T-cell (primary cell): Measurements from ENCODE around the gene MED27. TPM values are rescaled to one million over a fixed set of nuclear protein-coding genes. Genes with fewer than 3 reads are reported as not detected.

ENCODE experiments used
- ATAC-seq, 4 experiments: fragments of 200-7000 bp in 3 of 4; fragments of 150-1000 bp in 1 of 4; cut with Tn5 transposase; replicated peaks in 1 of 4; 1 replicate in 3 of 4; 2 replicates in 1 of 4; pipeline ENCODE4 v1.10.0; 2021; ENCODE audit warnings: moderate library complexity in 3 of 4, mild to moderate bottlenecking in 2 of 4, moderate number of reproducible peaks in 1 of 4
- CTCF ChIA-PET, 2 donors: fragments of 300-600 bp; sonication (Branson Sonifier 250); formaldehyde crosslinking; loops; one replicate each; lab custom pipeline; 2022; ENCODE audit warnings: antibody characterized with exemption in 2 of 2; lab: Charles Lee
- POLR2A ChIA-PET, 2 donors: fragments of 300-600 bp; sonication (Branson Sonifier 250); formaldehyde crosslinking; loops; one replicate each; lab custom pipeline; 2022; ENCODE audit warnings: antibody characterized with exemption in 2 of 2; lab: Charles Lee
- DNase-seq, 35 experiments: peaks; one replicate each; pipeline versions ENCODE4 v3.0.0 to v3.0.0-alpha.2; 2013 to 2023
- H3K27ac ChIP-seq: one replicate; pipeline ENCODE4 v1.5.1; 2013; ENCODE audit warnings: low read length
- H3K27me3 ChIP-seq, 2 experiments: replicated peaks in 1 of 2; 1 replicate in 1 of 2; 2 replicates in 1 of 2; pipeline versions ENCODE4 v1.6.1 to v1.7.0; 2013; ENCODE audit warnings: low read length in 1 of 2, mixed read lengths in 1 of 2; ENCODE audit not compliant: control insufficient read depth in 2 of 2, insufficient read depth in 2 of 2; ENCODE audit errors: extremely low read depth in 1 of 2
- H3K36me3 ChIP-seq, 2 donors: 1 replicate in 1 of 2; 2 replicates in 1 of 2; pipeline versions ENCODE4 v1.6.1 to v1.7.0; 2013; ENCODE audit warnings: low read length in 1 of 2; ENCODE audit not compliant: control insufficient read depth in 2 of 2, insufficient read depth in 1 of 2; ENCODE audit errors: extremely low read depth in 1 of 2
- H3K4me1 ChIP-seq, 2 experiments: 1 replicate in 1 of 2; 2 replicates in 1 of 2; pipeline versions ENCODE4 v1.6.1 to v1.7.0; 2013; ENCODE audit warnings: low read length in 2 of 2, mixed read lengths in 1 of 2; ENCODE audit not compliant: insufficient read depth in 2 of 2, control insufficient read depth in 1 of 2; ENCODE audit errors: extremely low read depth in 1 of 2
- H3K4me3 ChIP-seq, 2 donors: 1 replicate in 1 of 2; 2 replicates in 1 of 2; pipeline versions ENCODE4 v1.5.1 to v1.7.0; 2013; ENCODE audit warnings: mild to moderate bottlenecking in 2 of 2, low read length in 1 of 2, moderate library complexity in 1 of 2; ENCODE audit not compliant: control insufficient read depth in 1 of 2; ENCODE audit errors: extremely low read depth in 1 of 2
- H3K9me3 ChIP-seq: 2 replicates; pipeline ENCODE4 v1.7.0; 2013
- H3K27ac Mint-ChIP-seq, 2 donors: one replicate each; pipeline ENCODE4 v1.8.0; 2020 to 2021; ENCODE audit warnings: mild to moderate bottlenecking in 2 of 2, mixed read lengths in 2 of 2
- H3K27me3 Mint-ChIP-seq, 2 donors: one replicate each; pipeline ENCODE4 v1.8.0; 2021 to 2022; ENCODE audit warnings: mixed read lengths in 2 of 2
- H3K36me3 Mint-ChIP-seq: one replicate; pipeline ENCODE4 v1.8.0; 2021; ENCODE audit warnings: mixed read lengths
- H3K4me1 Mint-ChIP-seq, 3 donors: one replicate each; pipeline ENCODE4 v1.8.0; 2020 to 2022; ENCODE audit warnings: mixed read lengths in 3 of 3, mild to moderate bottlenecking in 1 of 3
- H3K4me3 Mint-ChIP-seq, 3 donors: one replicate each; pipeline ENCODE4 v1.8.0; 2020 to 2022; ENCODE audit warnings: mild to moderate bottlenecking in 3 of 3, mixed read lengths in 3 of 3, moderate library complexity in 3 of 3
- H3K9me3 Mint-ChIP-seq, 3 donors: one replicate each; pipeline ENCODE4 v1.8.0; 2020 to 2022; ENCODE audit warnings: mixed read lengths in 3 of 3
- WGBS: methylation state at CpG from one replicate; pipeline ENCODE4 v1.1.5; 2013; ENCODE audit warnings: missing lambda C conversion rate; ENCODE audit not compliant: insufficient coverage; 5-methylcytosine and 5-hydroxymethylcytosine counted together
- total RNA-seq, 35 experiments: library from RNA in 6 of 35; stranded (reverse) in 6 of 35; fragments of 120-200 nt in 1 of 35; gene quantifications; one replicate each; pipeline versions ENCODE4 v1.2.1 to v1.2.4 and lab custom pipeline; 2013 to 2026

Gene MED27
- total RNA-seq, 5 donors from 2014 or later (not counting 1 experiment from before 2014, with no cell fraction given) = 15.0 to 26.7 (median 17.6) TPM

DNA sequence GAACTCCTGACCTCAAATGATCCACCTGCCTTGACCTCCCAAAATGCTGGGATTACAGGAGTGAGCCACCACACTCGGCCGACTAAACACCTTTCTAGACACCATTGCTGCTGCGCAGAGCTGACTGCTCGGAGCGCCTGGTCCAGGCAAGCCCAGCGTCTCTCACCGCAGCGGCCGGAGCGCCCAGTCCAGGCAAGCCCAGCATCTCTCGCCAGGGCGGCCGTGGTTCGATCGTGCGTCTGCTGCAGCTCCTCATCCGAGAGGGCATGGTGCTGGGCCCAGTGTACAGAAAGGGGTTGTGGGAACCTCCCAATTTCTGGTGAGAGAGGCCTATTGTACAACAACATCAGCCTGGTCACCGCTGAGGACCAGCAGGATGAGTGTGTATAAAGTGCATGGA lies 230.3 kb downstream of the MED27 start:
- Mint-ChIP-seq H3K9me3 (no peaks in the 10 kb centered on the region), H3K4me3 (no peak overlapping the region), H3K27me3 (peaks cover 0 to 3% of the 10 kb centered on the region in 2 donors), H3K36me3 (peaks cover 4% of the 10 kb centered on the region), H3K27ac (no peak overlapping the region), H3K4me1 (no peaks in the 10 kb centered on the region)
- WGBS = 98% methylated on average over 17 of the region's 18 CpGs
- no peak for ATAC-seq
- no peak overlapping the region for H3K27ac ChIP-seq
- ChIA-PET CTCF (no interaction called here), POLR2A (no interaction called here)
- H3K4me1 ChIP-seq = no peaks in the 10 kb centered on the region
- H3K36me3 ChIP-seq = no peaks in the 10 kb centered on the region
- H3K27me3 ChIP-seq = peaks cover 0 to 15% of the 10 kb centered on the region in 2 experiments
- no peaks in the 10 kb centered on the region for H3K9me3 ChIP-seq
- DNase-seq = no peak
- H3K4me3 ChIP-seq = no peak overlapping the region

DNA sequence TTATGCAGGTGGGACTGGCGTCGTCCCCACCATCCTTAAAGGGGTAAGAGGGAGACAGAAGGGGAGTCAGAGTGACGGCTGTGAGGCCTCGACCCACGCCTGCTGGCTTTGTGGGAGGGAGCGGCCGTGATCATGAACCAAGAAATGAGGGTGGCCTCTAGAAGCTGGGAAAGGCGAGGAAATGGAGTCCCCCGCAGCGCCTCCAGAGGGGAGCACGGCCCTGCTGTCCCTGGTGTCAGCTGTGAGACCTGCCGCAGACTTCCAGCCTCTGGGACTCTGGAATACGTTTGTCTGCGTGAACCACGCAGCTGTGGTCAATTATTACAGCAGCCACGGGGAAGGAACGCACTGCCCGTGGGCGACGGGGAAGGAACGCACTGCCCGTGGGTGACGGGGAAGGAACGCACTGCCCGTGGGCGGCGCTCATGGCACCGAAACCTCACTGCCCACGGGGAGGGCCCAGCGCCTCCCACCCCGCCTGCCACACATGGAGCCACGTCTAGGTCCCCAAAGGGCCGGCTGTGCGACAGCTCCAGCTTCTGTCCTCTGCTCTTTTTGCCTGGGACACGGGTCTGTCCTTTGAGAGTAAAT lies 231.0 kb downstream of the MED27 start:
- Mint-ChIP-seq H3K9me3 (no peaks in the 10 kb centered on the region), H3K4me1 (no peaks in the 10 kb centered on the region), H3K36me3 (peaks cover 4% of the 10 kb centered on the region), H3K27ac (no peak overlapping the region), H3K27me3 (peaks cover 3 to 5% of the 10 kb centered on the region in 2 donors), H3K4me3 (no peak overlapping the region)
- H3K27me3 ChIP-seq = peaks cover 0 to 19% of the 10 kb centered on the region in 2 experiments
- no peak overlapping the region for H3K4me3 ChIP-seq
- no peaks in the 10 kb centered on the region for H3K36me3 ChIP-seq
- ChIA-PET POLR2A (no interaction called here), CTCF (no interaction called here)
- WGBS = 76% methylated on average over 32 of the region's 35 CpGs
- DNase-seq (no peak), ATAC-seq (no peak)
- no peaks in the 10 kb centered on the region for H3K9me3 ChIP-seq
- H3K27ac ChIP-seq = no peak overlapping the region
- H3K4me1 ChIP-seq = no peaks in the 10 kb centered on the region

DNA sequence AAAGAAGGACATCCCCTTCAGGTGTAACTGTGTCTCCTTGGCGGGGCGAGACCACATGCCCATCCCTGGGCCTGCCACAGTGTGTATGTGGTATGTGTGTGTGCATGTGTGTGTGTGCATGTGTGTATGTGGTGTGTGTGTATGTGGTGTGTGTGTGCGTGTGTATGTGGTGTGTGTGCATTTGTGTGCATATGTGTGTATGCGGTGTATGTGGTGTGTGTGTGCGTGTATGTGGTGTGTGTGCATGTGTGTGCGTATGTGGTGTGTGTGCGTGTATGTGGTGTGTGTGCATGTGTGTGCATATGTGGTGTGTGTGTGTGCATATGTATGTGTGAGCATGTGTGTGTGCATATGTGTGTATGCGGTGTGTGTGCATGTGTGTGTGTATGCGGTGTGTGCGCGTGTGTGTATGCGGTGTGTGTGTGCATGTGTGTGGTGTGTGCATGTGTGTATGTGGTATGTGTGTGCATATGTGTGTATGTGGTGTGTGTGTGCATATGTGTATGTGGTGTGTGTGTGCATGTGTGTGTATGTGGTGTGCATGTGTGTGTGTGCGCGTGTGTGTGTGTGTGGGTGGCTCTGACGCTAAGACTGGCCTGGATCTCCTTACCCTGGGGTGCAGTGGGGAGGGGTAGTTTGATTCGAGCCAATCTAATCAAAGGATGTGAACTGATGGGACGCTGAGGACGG lies 231.9 kb downstream of the MED27 start:
- H3K4me3 Mint-ChIP-seq = no peak overlapping the region
- H3K9me3 Mint-ChIP-seq = no peaks in the 10 kb centered on the region
- H3K9me3 ChIP-seq = no peaks in the 10 kb centered on the region
- H3K27me3 Mint-ChIP-seq = peaks cover 3 to 9% of the 10 kb centered on the region in 2 donors
- no peak for ATAC-seq
- no peaks in the 10 kb centered on the region for H3K4me1 Mint-ChIP-seq
- whole genome bisulfite sequencing = 91% methylated on average over 14 of the region's 18 CpGs
- no peak overlapping the region for H3K27ac Mint-ChIP-seq
- H3K27me3 ChIP-seq = peaks cover 0 to 23% of the 10 kb centered on the region in 2 experiments
- DNase-seq = no peak
- ChIA-PET POLR2A (no interaction called here), CTCF (no interaction called here)
- no peak overlapping the region for H3K27ac ChIP-seq
- H3K36me3 Mint-ChIP-seq = peaks cover 4% of the 10 kb centered on the region
- H3K4me1 ChIP-seq = no peaks in the 10 kb centered on the region
- no peak overlapping the region for H3K4me3 ChIP-seq
- H3K36me3 ChIP-seq = no peaks in the 10 kb centered on the region

DNA sequence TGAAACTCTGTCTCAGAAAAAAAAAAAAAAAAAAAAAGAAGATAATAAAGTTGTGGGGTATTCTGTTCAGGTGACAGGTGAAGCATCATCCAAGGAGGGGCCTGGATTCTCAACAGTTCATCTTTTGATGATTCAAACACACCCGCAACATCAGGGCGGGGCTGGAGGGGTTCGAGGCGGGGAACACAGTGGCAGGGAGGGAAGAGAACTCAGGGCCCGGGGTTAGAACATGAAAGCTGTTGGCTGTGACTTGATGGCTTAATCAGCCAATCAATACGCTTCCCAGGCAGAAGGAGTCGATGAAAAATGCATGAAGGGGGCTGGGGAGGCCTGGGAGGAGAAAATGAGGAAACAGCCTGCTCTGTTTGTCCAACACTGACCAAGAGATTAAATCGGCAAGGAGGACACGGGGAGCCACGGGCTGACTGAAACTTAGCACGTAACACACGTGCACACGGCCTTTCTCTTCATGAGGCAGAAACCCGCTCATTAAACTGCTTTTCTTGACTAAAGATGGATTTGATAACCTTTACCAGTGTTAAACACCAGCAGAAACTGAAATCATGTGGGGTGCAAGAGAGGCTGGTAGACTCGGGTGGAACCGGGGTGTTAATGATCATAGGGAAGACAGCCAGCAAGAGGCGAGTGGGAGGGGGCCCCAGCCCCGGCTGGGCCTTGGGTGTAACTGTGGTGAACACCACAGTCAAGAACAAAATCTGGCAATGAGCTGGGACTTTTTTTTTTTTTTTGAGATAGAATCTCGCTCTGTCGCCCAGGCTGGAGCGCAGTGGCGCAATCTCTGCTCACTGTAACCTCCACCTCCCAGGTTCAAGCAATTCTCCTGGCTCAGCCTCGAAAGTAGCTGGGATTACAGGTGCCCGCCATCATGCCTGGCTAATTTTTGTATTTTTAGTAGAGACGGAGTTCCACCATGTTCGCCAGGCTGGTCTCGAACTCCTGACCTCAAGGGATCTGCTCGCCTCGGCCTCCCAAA lies 234.1 kb downstream of the MED27 start:
- Mint-ChIP-seq H3K27me3 (peaks cover 3 to 11% of the 10 kb centered on the region in 2 donors), H3K36me3 (no peaks in the 10 kb centered on the region), H3K27ac (peak overlapping the region in 1 of 2 donors; percentile 28), H3K4me3 (no peak overlapping the region), H3K9me3 (no peaks in the 10 kb centered on the region), H3K4me1 (peaks cover 0 to under 1% (median under 1%) of the 10 kb centered on the region in 3 donors)
- no peak overlapping the region for H3K4me3 ChIP-seq
- CTCF ChIA-PET = no interaction called here
- H3K27ac ChIP-seq = no peak overlapping the region
- no peaks in the 10 kb centered on the region for H3K36me3 ChIP-seq
- POLR2A ChIA-PET = no interaction called here
- ATAC-seq = no peak
- H3K27me3 ChIP-seq = peaks cover 0 to 30% of the 10 kb centered on the region in 2 experiments
- peaks cover 0 to 2% of the 10 kb centered on the region in 2 experiments for H3K4me1 ChIP-seq
- WGBS = 83% methylated on average over 17 of the region's 29 CpGs
- DNase-seq = no peak
- no peaks in the 10 kb centered on the region for H3K9me3 ChIP-seq

DNA sequence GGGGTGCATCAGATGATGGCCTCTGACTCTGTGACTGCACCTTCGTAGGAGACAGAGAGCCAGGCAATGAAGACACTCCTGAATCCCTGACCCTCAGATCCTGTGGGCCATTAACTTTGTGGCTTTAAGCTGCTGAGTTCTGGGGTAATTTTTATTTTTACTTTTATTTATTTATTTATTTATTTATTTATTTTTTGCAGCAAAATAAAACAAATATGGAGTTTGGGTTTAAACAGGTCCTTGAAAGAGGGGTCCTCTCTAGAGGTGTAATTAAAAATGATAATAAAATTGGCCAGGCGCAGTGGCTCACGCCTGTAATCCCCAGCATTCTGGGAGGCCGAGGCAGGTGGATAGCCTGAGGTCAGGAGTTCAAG lies 234.9 kb downstream of the MED27 start:
- Histone ChIP-seq H3K4me1 (peaks cover 0 to 11% of the 10 kb centered on the region in 2 experiments), H3K9me3 (no peaks in the 10 kb centered on the region), H3K27ac (no peak overlapping the region), H3K36me3 (no peaks in the 10 kb centered on the region), H3K4me3 (no peak overlapping the region), H3K27me3 (peaks cover 0 to 30% of the 10 kb centered on the region in 2 experiments)
- peaks cover 3 to 15% of the 10 kb centered on the region in 2 donors for H3K27me3 Mint-ChIP-seq
- no peaks in the 10 kb centered on the region for H3K36me3 Mint-ChIP-seq
- DNase-seq (no peak), ATAC-seq (no peak)
- WGBS = no CpG with 5 or more reads among the region's 4 CpGs
- no peaks in the 10 kb centered on the region for H3K9me3 Mint-ChIP-seq
- no peak overlapping the region for H3K4me3 Mint-ChIP-seq
- H3K27ac Mint-ChIP-seq = no peak overlapping the region
- H3K4me1 Mint-ChIP-seq = peaks cover 0 to 9% (median 8%) of the 10 kb centered on the region in 3 donors
- ChIA-PET POLR2A (no interaction called here), CTCF (no interaction called here)

DNA sequence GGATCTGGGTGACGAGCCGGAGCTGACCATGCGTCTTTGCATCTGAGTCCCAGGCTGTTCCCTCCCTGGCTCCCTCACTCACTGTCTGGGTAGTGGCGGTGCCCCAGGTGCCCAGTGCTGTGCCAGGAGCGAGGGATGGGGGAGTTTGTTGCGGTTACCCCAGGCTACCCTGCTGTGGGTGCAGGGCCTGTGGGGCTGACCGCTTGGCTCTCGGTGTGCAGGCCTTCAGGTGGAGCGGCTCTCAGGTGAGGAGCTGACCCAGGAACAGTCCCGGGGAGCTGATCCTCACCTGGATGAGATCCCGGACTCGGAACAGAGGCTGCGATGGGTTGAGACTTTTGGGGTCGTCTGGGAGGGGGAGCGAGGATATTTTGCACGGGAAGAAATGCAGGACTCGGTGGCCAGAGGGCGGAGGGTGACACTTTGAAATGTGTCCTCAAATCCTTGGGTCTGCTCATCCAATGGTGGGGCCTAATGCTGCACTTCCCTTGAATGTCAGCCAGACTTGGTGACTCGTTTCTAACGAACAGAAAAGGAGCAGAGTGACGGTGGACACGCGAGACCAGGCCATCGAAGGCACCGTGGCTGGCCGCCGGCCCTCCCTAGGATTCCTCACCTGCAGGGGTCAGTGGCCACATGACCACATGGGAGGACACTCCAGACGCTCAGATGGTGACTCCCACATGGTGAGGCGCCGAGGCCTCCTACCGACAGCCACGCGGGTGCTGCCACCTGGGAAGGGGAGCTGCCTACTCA lies 235.5 kb downstream of the MED27 start:
- H3K27ac ChIP-seq = no peak overlapping the region
- H3K4me3 ChIP-seq = no peak overlapping the region
- no peaks in the 10 kb centered on the region for H3K9me3 Mint-ChIP-seq
- H3K27ac Mint-ChIP-seq = no peak overlapping the region
- peaks cover 0 to 14% (median 14%) of the 10 kb centered on the region in 3 donors for H3K4me1 Mint-ChIP-seq
- peaks cover 0 to 17% of the 10 kb centered on the region in 2 experiments for H3K4me1 ChIP-seq
- H3K4me3 Mint-ChIP-seq = no peak overlapping the region
- ATAC-seq (no peak), DNase-seq (no peak)
- 91% methylated on average over 26 of the region's 33 CpGs for WGBS
- peaks cover 3 to 20% of the 10 kb centered on the region in 2 donors for H3K27me3 Mint-ChIP-seq
- H3K36me3 Mint-ChIP-seq = no peaks in the 10 kb centered on the region
- H3K36me3 ChIP-seq = no peaks in the 10 kb centered on the region
- POLR2A ChIA-PET = no interaction called here
- CTCF ChIA-PET = no interaction called here
- H3K9me3 ChIP-seq = no peaks in the 10 kb centered on the region
- H3K27me3 ChIP-seq = peaks cover 0 to 31% of the 10 kb centered on the region in 2 experiments
